Astrocyte (in vitro differentiated cells and primary cell): ENCODE results near the gene COLQ. TPM values are rescaled to one million over a fixed set of nuclear protein-coding genes. Genes with fewer than 3 reads are reported as not detected.

Experiments used
- DNase-seq: peaks from one replicate; pipeline ENCODE4 v3.0.0-alpha.2; 2010; ENCODE audit warnings: low read depth
- FAIRE-seq: peaks from 2 replicates; lab custom pipeline; 2011; peaks lifted over from hg19 to GRCh38; lab: Jason Lieb, UNC
- H2AFZ ChIP-seq: 2 replicates; pipeline ENCODE4 v1.6.0; 2012; ENCODE audit warnings: low read depth, low read length, inconsistent platforms
- H3K27ac ChIP-seq: 2 replicates; pipeline ENCODE4 v1.5.1; 2011; ENCODE audit warnings: low read depth, low read length, inconsistent platforms
- H3K27me3 ChIP-seq: 2 replicates; pipeline ENCODE4 v1.6.0; 2011; ENCODE audit warnings: low read length, inconsistent platforms; ENCODE audit not compliant: insufficient read depth
- H3K36me3 ChIP-seq: 2 replicates; pipeline ENCODE4 v1.5.1; 2011; ENCODE audit warnings: low read length, inconsistent platforms; ENCODE audit not compliant: insufficient read depth
- H3K4me1 ChIP-seq: 2 replicates; pipeline ENCODE4 v1.5.1; 2011; ENCODE audit warnings: low read length, inconsistent platforms; ENCODE audit not compliant: insufficient read depth
- H3K4me2 ChIP-seq: 2 replicates; pipeline ENCODE4 v1.6.0; 2012; ENCODE audit warnings: low read length, inconsistent platforms
- H3K4me3 ChIP-seq: 2 replicates; pipeline ENCODE4 v1.5.1; 2011; ENCODE audit warnings: low read depth, mild to moderate bottlenecking, low read length, inconsistent platforms; ENCODE audit not compliant: insufficient read depth
- H3K79me2 ChIP-seq: 2 replicates; pipeline ENCODE4 v1.6.0; 2012; ENCODE audit warnings: mild to moderate bottlenecking, low read length, inconsistent platforms; ENCODE audit not compliant: insufficient read depth
- H3K9ac ChIP-seq: 2 replicates; pipeline ENCODE4 v1.6.0; 2012; ENCODE audit warnings: mild to moderate bottlenecking, low read length, inconsistent platforms
- H3K9me3 ChIP-seq: 2 replicates; pipeline ENCODE4 v1.5.1; 2012; ENCODE audit warnings: low read depth, mild to moderate bottlenecking, low read length, inconsistent platforms; ENCODE audit not compliant: insufficient read depth
- H4K20me1 ChIP-seq: 2 replicates; pipeline ENCODE4 v1.6.0; 2012; ENCODE audit warnings: low read length, inconsistent platforms; ENCODE audit not compliant: insufficient read depth
- H3K27ac Mint-ChIP-seq: one replicate; pipeline ENCODE4 v1.8.0; 2021; ENCODE audit warnings: mild to moderate bottlenecking, mixed read lengths; ENCODE audit not compliant: unreplicated experiment
- H3K27me3 Mint-ChIP-seq: one replicate; pipeline ENCODE4 v1.8.0; 2021; ENCODE audit warnings: low read depth, mixed read lengths; ENCODE audit not compliant: unreplicated experiment
- H3K36me3 Mint-ChIP-seq: one replicate; pipeline ENCODE4 v1.8.0; 2021; ENCODE audit warnings: low read depth, mixed read lengths; ENCODE audit not compliant: unreplicated experiment
- H3K4me1 Mint-ChIP-seq: one replicate; pipeline ENCODE4 v1.8.0; 2021; ENCODE audit warnings: low read depth, mixed read lengths; ENCODE audit not compliant: unreplicated experiment
- H3K4me3 Mint-ChIP-seq: one replicate; pipeline ENCODE4 v1.8.0; 2021; ENCODE audit warnings: mild to moderate bottlenecking, moderate library complexity, mixed read lengths; ENCODE audit not compliant: unreplicated experiment
- H3K9me3 Mint-ChIP-seq: one replicate; pipeline ENCODE4 v1.8.0; 2021; ENCODE audit warnings: mild to moderate bottlenecking, mixed read lengths; ENCODE audit not compliant: unreplicated experiment
- CTCF ChIP-seq: IDR thresholded peaks from 2 replicates; pipeline ENCODE4 v1.5.1; 2011; ENCODE audit warnings: low read depth, mild to moderate bottlenecking, inconsistent platforms, low read length, moderate library complexity; ENCODE audit not compliant: insufficient read depth
- EZH2 ChIP-seq: IDR thresholded peaks from 2 replicates; pipeline ENCODE4 v1.6.1; 2012; ENCODE audit warnings: mild to moderate bottlenecking, low read length, inconsistent platforms; ENCODE audit not compliant: insufficient read depth
- total RNA-seq: library from RNA; stranded (reverse); gene quantifications from 2 replicates; pipeline ENCODE4 v1.2.1, GENCODE V29; 2021

Gene COLQ
- total RNA-seq, 1 donor from 2014 or later: 1.2 TPM

GRCh38 chr3:15510493-15510892, 11.0 kb downstream of the COLQ start:
- no peaks in the 10 kb centered on the region for H3K79me2 ChIP-seq
- H3K4me2 ChIP-seq: no peak overlapping the region
- H3K4me1 ChIP-seq: peaks cover 2% of the 10 kb centered on the region
- no peaks in the 10 kb centered on the region for H3K36me3 ChIP-seq
- no peak overlapping the region for H3K27ac ChIP-seq
- no peak for DNase-seq
- H3K27me3 Mint-ChIP-seq: peaks cover 10% of the 10 kb centered on the region
- no peaks in the 10 kb centered on the region for H3K27me3 ChIP-seq
- H3K9me3 ChIP-seq: no peaks in the 10 kb centered on the region
- no peak overlapping the region for H3K4me3 ChIP-seq
- no peak overlapping the region for H3K4me3 Mint-ChIP-seq
- H3K27ac Mint-ChIP-seq: no peak overlapping the region
- no peaks in the 10 kb centered on the region for H3K36me3 Mint-ChIP-seq
- no peaks in the 10 kb centered on the region for H3K9me3 Mint-ChIP-seq
- H4K20me1 ChIP-seq: no peaks in the 10 kb centered on the region
- no peak overlapping the region for H2AFZ ChIP-seq
- TF ChIP-seq CTCF (no peak), EZH2 (no peak)
- no peak overlapping the region for H3K9ac ChIP-seq
- peaks cover 5% of the 10 kb centered on the region for H3K4me1 Mint-ChIP-seq
- no peak for FAIRE-seq

GRCh38 chr3:15506571-15506970, 14.9 kb downstream of the COLQ start:
- no peak overlapping the region for H2AFZ ChIP-seq
- no peaks in the 10 kb centered on the region for H3K4me1 ChIP-seq
- no peak overlapping the region for H3K4me3 ChIP-seq
- no peak overlapping the region for H3K9ac ChIP-seq
- peaks cover 5% of the 10 kb centered on the region for H3K9me3 Mint-ChIP-seq
- H3K27ac Mint-ChIP-seq: no peak overlapping the region
- no peak overlapping the region for H3K4me2 ChIP-seq
- H3K27ac ChIP-seq: no peak overlapping the region
- H3K79me2 ChIP-seq: no peaks in the 10 kb centered on the region
- H3K4me1 Mint-ChIP-seq: no peaks in the 10 kb centered on the region
- H3K4me3 Mint-ChIP-seq: no peak overlapping the region
- no peaks in the 10 kb centered on the region for H3K27me3 ChIP-seq
- DNase-seq: no peak
- no peaks in the 10 kb centered on the region for H3K36me3 ChIP-seq
- no peaks in the 10 kb centered on the region for H3K9me3 ChIP-seq
- no peaks in the 10 kb centered on the region for H4K20me1 ChIP-seq
- H3K36me3 Mint-ChIP-seq: peaks cover 2% of the 10 kb centered on the region
- no peak for FAIRE-seq
- TF ChIP-seq EZH2 (no peak), CTCF (no peak)
- peaks cover 17% of the 10 kb centered on the region for H3K27me3 Mint-ChIP-seq

- H2AFZ ChIP-seq: no peak overlapping the region
These were observed 15.9 kb downstream of the COLQ start for GRCh38 chr3:15505479-15506165.

More at GRCh38 chr3:15505479-15506165, 15.9 kb downstream of the COLQ start:
- H3K9ac ChIP-seq: no peak overlapping the region
- Mint-ChIP-seq H3K36me3 (peaks cover 2% of the 10 kb centered on the region), H3K27ac (no peak overlapping the region), H3K27me3 (peaks cover 17% of the 10 kb centered on the region), H3K4me1 (no peaks in the 10 kb centered on the region), H3K9me3 (peaks cover 5% of the 10 kb centered on the region), H3K4me3 (no peak overlapping the region)
- H3K4me1 ChIP-seq: no peaks in the 10 kb centered on the region
- H4K20me1 ChIP-seq: no peaks in the 10 kb centered on the region
- FAIRE-seq (no peak), DNase-seq (no peak)
- no peaks in the 10 kb centered on the region for H3K79me2 ChIP-seq
- no peak overlapping the region for H3K27ac ChIP-seq
- H3K9me3 ChIP-seq: no peaks in the 10 kb centered on the region
- TF ChIP-seq EZH2 (no peak), CTCF (no peak)
- H3K4me2 ChIP-seq: no peak overlapping the region
- no peaks in the 10 kb centered on the region for H3K27me3 ChIP-seq
- H3K4me3 ChIP-seq: no peak overlapping the region
- H3K36me3 ChIP-seq: no peaks in the 10 kb centered on the region
